Breast epithelium (tissue), 3 donors: ENCODE measurements around the gene TCF7.

Experiments used
- CTCF ChIP-seq, 3 donors: fragments of 450-650 bp; IDR thresholded peaks; one replicate each; pipeline ENCODE4 v1.5.1; 2016 to 2017; ENCODE audit warnings: antibody characterized with exemption in 3 of 3, mild to moderate bottlenecking in 3 of 3, moderate library complexity in 3 of 3
- POLR2A ChIP-seq: fragments of 450-650 bp; IDR thresholded peaks from one replicate; pipeline ENCODE4 v1.6.1; 2016; ENCODE audit warnings: antibody characterized with exemption, mild to moderate bottlenecking, moderate library complexity

GRCh38 chr5:134082264-134082992 lies 32.1 kb upstream of the TCF7 start:
- no peak for TF ChIP-seq CTCF (IDR thresholded peaks at IDR 0.05)
- no peak for TF ChIP-seq POLR2A
